ENCODE results near the gene KIAA0513.

GRCh38 chr16:85015481-85016187 lies 12.0 kb upstream of the KIAA0513 start:
- TF ChIP-seq, protein P1, sequence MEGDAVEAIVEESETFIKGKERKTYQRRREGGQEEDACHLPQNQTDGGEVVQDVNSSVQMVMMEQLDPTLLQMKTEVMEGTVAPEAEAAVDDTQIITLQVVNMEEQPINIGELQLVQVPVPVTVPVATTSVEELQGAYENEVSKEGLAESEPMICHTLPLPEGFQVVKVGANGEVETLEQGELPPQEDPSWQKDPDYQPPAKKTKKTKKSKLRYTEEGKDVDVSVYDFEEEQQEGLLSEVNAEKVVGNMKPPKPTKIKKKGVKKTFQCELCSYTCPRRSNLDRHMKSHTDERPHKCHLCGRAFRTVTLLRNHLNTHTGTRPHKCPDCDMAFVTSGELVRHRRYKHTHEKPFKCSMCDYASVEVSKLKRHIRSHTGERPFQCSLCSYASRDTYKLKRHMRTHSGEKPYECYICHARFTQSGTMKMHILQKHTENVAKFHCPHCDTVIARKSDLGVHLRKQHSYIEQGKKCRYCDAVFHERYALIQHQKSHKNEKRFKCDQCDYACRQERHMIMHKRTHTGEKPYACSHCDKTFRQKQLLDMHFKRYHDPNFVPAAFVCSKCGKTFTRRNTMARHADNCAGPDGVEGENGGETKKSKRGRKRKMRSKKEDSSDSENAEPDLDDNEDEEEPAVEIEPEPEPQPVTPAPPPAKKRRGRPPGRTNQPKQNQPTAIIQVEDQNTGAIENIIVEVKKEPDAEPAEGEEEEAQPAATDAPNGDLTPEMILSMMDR (conservative IDR thresholded peaks at IDR 0.05; ENCODE audit: low read depth, low read length): no peak
- TF ChIP-seq EZH2 (IDR thresholded peaks at IDR 0.05; ENCODE audit: borderline replicate concordance, low read depth, low read length, poor library complexity, severe bottlenecking): no peak
